Endodermal cell (in vitro differentiated cells): ENCODE data around the gene MAL. TPM values are rescaled to one million over a fixed set of nuclear protein-coding genes. Genes with fewer than 3 reads are reported as not detected.

Experiments
- DNase-seq: peaks from one replicate; pipeline ENCODE4 v3.0.0-alpha.2; 2017
- H3K27ac ChIP-seq: 2 replicates; pipeline ENCODE4 v1.5.1; 2013; ENCODE audit warnings: mild to moderate bottlenecking, low read depth, low read length, moderate library complexity
- H3K27me3 ChIP-seq: 2 replicates; pipeline ENCODE4 v1.6.1; 2013; ENCODE audit warnings: mild to moderate bottlenecking, low read length, moderate library complexity; ENCODE audit not compliant: insufficient read depth, control insufficient read depth, poor library complexity, severe bottlenecking
- H3K36me3 ChIP-seq: 2 replicates; pipeline ENCODE4 v1.7.0; 2013; ENCODE audit warnings: mild to moderate bottlenecking, low read length, moderate library complexity; ENCODE audit not compliant: control insufficient read depth, insufficient read depth
- H3K4me1 ChIP-seq: one replicate; pipeline ENCODE4 v1.7.0; 2013; ENCODE audit warnings: low read length; ENCODE audit not compliant: control insufficient read depth, insufficient read depth
- H3K4me3 ChIP-seq: 2 replicates; pipeline ENCODE4 v1.5.1; 2013; ENCODE audit warnings: mild to moderate bottlenecking, low read length, moderate library complexity
- H3K9ac ChIP-seq: 2 replicates; pipeline ENCODE4 v1.6.1; 2013; ENCODE audit warnings: mild to moderate bottlenecking, low read length, moderate library complexity; ENCODE audit not compliant: poor library complexity, severe bottlenecking; ENCODE audit errors: extremely low read depth
- H3K9me3 ChIP-seq: 2 replicates; pipeline ENCODE4 v1.6.1; 2013; ENCODE audit warnings: mild to moderate bottlenecking, low read length, moderate library complexity; ENCODE audit not compliant: control insufficient read depth
- H3K27ac Mint-ChIP-seq: 2 replicates; pipeline ENCODE4 v1.8.0; 2020; ENCODE audit warnings: mixed read lengths
- H3K27me3 Mint-ChIP-seq: 2 replicates; pipeline ENCODE4 v1.8.0; 2021; ENCODE audit warnings: mild to moderate bottlenecking, mixed read lengths; ENCODE audit not compliant: insufficient read depth
- H3K36me3 Mint-ChIP-seq: 2 replicates; pipeline ENCODE4 v1.8.0; 2020; ENCODE audit warnings: low read depth, mixed read lengths
- H3K4me1 Mint-ChIP-seq: 2 replicates; pipeline ENCODE4 v1.8.0; 2020; ENCODE audit warnings: mixed read lengths
- H3K4me3 Mint-ChIP-seq: 2 replicates; pipeline ENCODE4 v1.8.0; 2020; ENCODE audit warnings: mild to moderate bottlenecking, moderate library complexity, mixed read lengths
- H3K9me3 Mint-ChIP-seq: 2 replicates; pipeline ENCODE4 v1.8.0; 2020; ENCODE audit warnings: mild to moderate bottlenecking, mixed read lengths
- CTCF ChIP-seq: fragments of 200-600 bp; sonication (generic); conservative IDR thresholded peaks from 2 replicates; pipeline ENCODE4 v1.5.0; 2021; ENCODE audit warnings: antibody characterized with exemption, mild to moderate bottlenecking
- WGBS, 2 experiments: methylation state at CpG; one replicate each; pipeline versions ENCODE4 v1.1.5 to v1.1.7; 2013; ENCODE audit warnings: missing lambda C conversion rate in 2 of 2, mixed read lengths in 1 of 2; ENCODE audit not compliant: insufficient coverage in 1 of 2, insufficient read length in 1 of 2; 5-methylcytosine and 5-hydroxymethylcytosine counted together
- total RNA-seq, 2 donors: library from RNA; stranded (reverse); fragmentation: NEBNext Ultra II Directional in 1 of 2; extraction: Animal tissue kit (Norgen Biotek cat#: 25700) in 1 of 2; gene quantifications; 2 replicates in 1 of 2; 3 replicates in 1 of 2; pipeline ENCODE4 v1.2.1, GENCODE V29; 2021

Gene MAL
- total RNA-seq, 2 donors from 2014 or later, result not detected

GRCh38 chr2:94994914-94995552, 30.5 kb upstream of the MAL start:
- H3K27ac ChIP-seq, result peak overlapping the region; percentile 83
- peaks cover 47% of the 10 kb centered on the region for H3K27me3 Mint-ChIP-seq
- H3K27me3 ChIP-seq, result no peaks in the 10 kb centered on the region
- H3K27ac Mint-ChIP-seq, result no peak overlapping the region
- no peak for DNase-seq
- H3K4me3 ChIP-seq, result no peak overlapping the region
- H3K4me3 Mint-ChIP-seq, result no peak overlapping the region
- H3K9me3 Mint-ChIP-seq, result no peaks in the 10 kb centered on the region
- no peaks in the 10 kb centered on the region for H3K36me3 ChIP-seq
- no peak overlapping the region for H3K9ac ChIP-seq
- no peaks in the 10 kb centered on the region for H3K4me1 Mint-ChIP-seq
- H3K9me3 ChIP-seq, result no peaks in the 10 kb centered on the region
- TF ChIP-seq CTCF, result no peak
- H3K36me3 Mint-ChIP-seq, result no peaks in the 10 kb centered on the region
- H3K4me1 ChIP-seq, result no peaks in the 10 kb centered on the region
- 86% methylated on average over 3 of the region's 3 CpGs; no CpG with 5 or more reads in 1 of the 2 experiments for WGBS, 2 experiments

GRCh38 chr2:94995553-94996304, 29.8 kb upstream of the MAL start:
- H3K27me3 Mint-ChIP-seq, result peaks cover 46% of the 10 kb centered on the region
- H3K4me1 Mint-ChIP-seq, result no peaks in the 10 kb centered on the region
- no peak overlapping the region for H3K9ac ChIP-seq
- H3K9me3 Mint-ChIP-seq, result no peaks in the 10 kb centered on the region
- H3K4me3 Mint-ChIP-seq, result no peak overlapping the region
- H3K27me3 ChIP-seq, result no peaks in the 10 kb centered on the region
- no peak for DNase-seq
- no peaks in the 10 kb centered on the region for H3K36me3 Mint-ChIP-seq
- no peaks in the 10 kb centered on the region for H3K4me1 ChIP-seq
- H3K9me3 ChIP-seq, result no peaks in the 10 kb centered on the region
- TF ChIP-seq CTCF, result no peak
- peak overlapping the region; percentile 94 for H3K27ac ChIP-seq
- WGBS, 2 experiments, result 74 to 84% methylated on average over 5 to 7 of the region's 7 CpGs
- no peaks in the 10 kb centered on the region for H3K36me3 ChIP-seq
- no peak overlapping the region for H3K4me3 ChIP-seq
- H3K27ac Mint-ChIP-seq, result no peak overlapping the region

- Histone ChIP-seq H3K4me1 (no peaks in the 10 kb centered on the region), H3K36me3 (no peaks in the 10 kb centered on the region), H3K27ac (peak overlapping the region; percentile 94), H3K9me3 (no peaks in the 10 kb centered on the region), H3K4me3 (no peak overlapping the region), H3K9ac (no peak overlapping the region), H3K27me3 (no peaks in the 10 kb centered on the region)
- Mint-ChIP-seq H3K9me3 (no peaks in the 10 kb centered on the region), H3K27me3 (peaks cover 45% of the 10 kb centered on the region), H3K36me3 (no peaks in the 10 kb centered on the region), H3K27ac (no peak overlapping the region), H3K4me3 (no peak overlapping the region), H3K4me1 (no peaks in the 10 kb centered on the region)
- 79 to 86% methylated on average over 11 to 23 of the region's 23 CpGs for WGBS, 2 experiments
- DNase-seq, result peak; percentile 39
- no peak for TF ChIP-seq CTCF
These were observed 29.0 kb upstream of the MAL start for GRCh38 chr2:94996305-94997100.
